Skeletal muscle cell (primary cell): ENCODE measurements around the gene ST14.
"Not testable (repeated sequence)": the region's sequence is repeated elsewhere in the genome, so short reads cannot be mapped to it uniquely, and the experiment has no call there.

Experiments
- DNase-seq: peaks from one replicate; pipeline ENCODE4 v3.0.0-alpha.2; 2010; ENCODE audit warnings: low read depth
- H3K4me3 ChIP-seq: 2 replicates; pipeline ENCODE4 v1.5.1; 2011; ENCODE audit warnings: low read depth, mild to moderate bottlenecking, control low read depth, low read length, moderate library complexity

The ST14 gene

DNA sequence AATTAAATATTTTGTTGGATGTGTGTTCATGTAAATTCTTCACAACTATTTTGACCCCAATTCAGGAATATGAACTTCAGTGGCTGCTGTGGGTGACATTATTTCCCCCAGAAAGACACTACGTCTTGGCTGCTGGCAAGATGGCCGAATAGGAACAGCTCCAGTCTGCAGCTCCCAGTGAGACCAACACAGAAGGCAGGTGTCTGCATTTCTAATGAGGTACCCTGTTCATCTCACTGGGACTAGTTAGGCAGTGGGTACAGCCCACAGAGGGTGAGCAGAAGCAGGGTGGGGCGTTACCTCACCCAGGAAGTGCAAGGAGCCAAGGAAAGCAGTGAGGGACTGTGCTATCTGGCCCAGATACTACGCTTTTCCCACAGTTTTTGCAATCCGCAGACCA, 89.8 kb downstream of the ST14 start:
- H3K4me3 ChIP-seq: no peak overlapping the region
- no peak for DNase-seq

DNA sequence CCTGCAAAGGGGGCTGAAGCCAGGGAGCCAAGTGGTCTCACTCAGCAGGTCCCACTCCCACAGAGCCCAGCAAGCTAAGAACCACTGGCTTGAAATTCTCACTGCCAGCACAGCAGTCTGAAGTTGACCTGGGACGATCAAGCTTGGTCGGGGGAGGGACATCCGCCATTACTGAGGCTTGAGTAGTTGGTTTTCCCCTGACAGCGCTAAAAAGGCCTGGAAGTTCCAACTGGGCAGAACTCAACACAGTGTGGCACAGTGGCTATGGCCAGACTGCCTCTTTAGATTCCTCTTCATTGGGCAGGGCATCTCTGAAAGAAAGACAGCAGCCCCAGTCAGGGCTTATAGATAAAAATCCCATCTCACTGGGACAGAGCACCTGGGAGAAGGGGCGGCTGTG, 90.3 kb downstream of the ST14 start:
- DNase-seq, H3K4me3 ChIP-seq: not testable (repeated sequence)

DNA sequence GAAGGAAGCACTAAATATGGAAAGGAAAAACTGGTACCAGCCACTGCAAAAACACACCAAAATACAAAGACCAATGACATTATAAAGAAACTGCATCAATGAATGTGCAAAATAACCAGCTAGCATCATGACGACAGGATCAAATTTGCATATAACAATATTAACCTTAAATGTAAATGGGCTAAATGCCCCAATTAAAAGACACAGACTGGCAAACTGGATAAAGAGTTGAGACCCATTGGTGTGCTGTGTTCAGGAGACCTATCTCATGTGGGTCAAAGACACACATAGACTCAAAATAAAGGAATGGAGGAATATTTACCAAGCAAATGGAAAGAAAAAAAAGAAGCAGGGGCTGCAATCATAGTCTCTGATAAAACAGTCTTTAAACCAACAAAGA, 92.2 kb downstream of the ST14 start:
- not testable (repeated sequence) for H3K4me3 ChIP-seq, DNase-seq
